ENCODE measurements around the gene NDST1.

GRCh38 chr5:150487199-150488061 is 20.5 kb upstream of the NDST1 start:
- TF ChIP-seq USF1 (IDR thresholded peaks at IDR 0.05; ENCODE audit: borderline replicate concordance, low read depth) (no peak), CTCF (IDR thresholded peaks at IDR 0.05) (peak; percentile 40), CHD2 (IDR thresholded peaks at IDR 0.05; ENCODE audit: low read length, partially characterized antibody) (no peak), REST (IDR thresholded peaks at IDR 0.05; ENCODE audit: low read depth, low read length) (no peak), POLR2AphosphoS5 (IDR thresholded peaks at IDR 0.05; ENCODE audit: low read depth, low read length) (no peak), GABPA (IDR thresholded peaks at IDR 0.05; ENCODE audit: low read depth) (no peak), JUND (IDR thresholded peaks at IDR 0.05) (no peak), USF2 (IDR thresholded peaks at IDR 0.05; ENCODE audit: borderline replicate concordance, low read depth, low read length) (no peak)
